ENCODE measurements around the gene BOLA3.
"Not testable (repeated sequence)": the region's sequence is repeated elsewhere in the genome, so short reads cannot be mapped to it uniquely, and the experiment has no call there.

BOLA3 gene

DNA sequence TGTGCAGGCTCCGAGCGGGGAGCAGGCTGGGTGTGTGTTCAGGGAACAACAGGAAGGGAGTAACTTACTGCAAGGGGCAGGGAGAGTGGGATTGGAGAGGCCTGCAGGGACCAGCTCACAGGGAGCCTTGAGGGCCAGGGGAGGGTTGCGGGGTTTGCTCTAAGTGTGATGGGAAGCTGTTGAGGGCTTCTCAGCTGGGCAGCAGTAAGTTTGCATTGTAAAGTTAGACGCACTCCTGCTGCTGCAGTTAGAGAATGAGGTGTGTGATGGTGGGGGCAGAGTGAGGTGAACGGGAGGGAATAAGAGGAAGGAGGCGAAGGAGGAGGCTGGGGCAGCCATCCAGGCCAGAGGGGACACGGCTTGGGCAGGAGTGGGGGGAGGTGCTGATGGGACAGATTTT lies 53.4 kb downstream of the BOLA3 start:
- Histone ChIP-seq H3K4me3 (ENCODE audit: insufficient read depth, low read depth, low read length) (no peak overlapping the region), H3K27ac (ENCODE audit: insufficient read depth, low read depth, low read length, poor library complexity, severe bottlenecking) (no peak overlapping the region), H3K36me3 (ENCODE audit: control insufficient read depth, insufficient read depth, low read length) (peaks cover 40% of the 10 kb centered on the region), H3K4me1 (ENCODE audit: control insufficient read depth, insufficient read depth, low read length) (no peaks in the 10 kb centered on the region), H3K27me3 (ENCODE audit: control insufficient read depth, insufficient read depth, low read length, poor library complexity, severe bottlenecking) (no peaks in the 10 kb centered on the region), H3K9me3 (ENCODE audit: control insufficient read depth, low read length) (no peaks in the 10 kb centered on the region)
- WGBS, 2 experiments: 88 to 90% methylated on average over 7 of the region's 7 CpGs

DNA sequence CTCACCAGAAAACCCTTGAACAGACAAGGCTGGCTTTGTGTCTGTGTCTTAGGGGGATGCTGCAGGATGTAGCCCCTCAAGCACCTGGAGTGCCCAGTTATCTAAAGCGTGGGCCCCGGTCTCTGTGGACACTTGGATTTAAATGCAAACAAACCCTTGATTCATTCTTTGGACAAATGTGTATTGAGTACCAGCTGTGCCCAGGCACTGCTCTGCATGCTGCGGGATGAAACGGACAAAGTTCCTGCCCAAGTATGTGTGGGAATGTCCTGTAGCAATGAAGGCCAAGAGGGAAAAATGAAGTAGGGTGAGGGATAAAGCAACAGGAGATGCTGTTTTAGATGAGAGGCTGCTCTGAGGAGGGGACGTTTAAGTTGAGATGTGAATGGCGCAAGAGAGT lies 53.9 kb downstream of the BOLA3 start:
- Histone ChIP-seq H3K4me1 (ENCODE audit: control insufficient read depth, insufficient read depth, low read length) (no peaks in the 10 kb centered on the region), H3K9me3 (ENCODE audit: control insufficient read depth, low read length) (no peaks in the 10 kb centered on the region), H3K36me3 (ENCODE audit: control insufficient read depth, insufficient read depth, low read length) (peaks cover 39% of the 10 kb centered on the region), H3K27ac (ENCODE audit: insufficient read depth, low read depth, low read length, poor library complexity, severe bottlenecking) (no peak overlapping the region), H3K4me3 (ENCODE audit: insufficient read depth, low read depth, low read length) (no peak overlapping the region), H3K27me3 (ENCODE audit: control insufficient read depth, insufficient read depth, low read length, poor library complexity, severe bottlenecking) (no peaks in the 10 kb centered on the region)
- 83 to 91% methylated on average over 6 of the region's 6 CpGs for WGBS, 2 experiments

DNA sequence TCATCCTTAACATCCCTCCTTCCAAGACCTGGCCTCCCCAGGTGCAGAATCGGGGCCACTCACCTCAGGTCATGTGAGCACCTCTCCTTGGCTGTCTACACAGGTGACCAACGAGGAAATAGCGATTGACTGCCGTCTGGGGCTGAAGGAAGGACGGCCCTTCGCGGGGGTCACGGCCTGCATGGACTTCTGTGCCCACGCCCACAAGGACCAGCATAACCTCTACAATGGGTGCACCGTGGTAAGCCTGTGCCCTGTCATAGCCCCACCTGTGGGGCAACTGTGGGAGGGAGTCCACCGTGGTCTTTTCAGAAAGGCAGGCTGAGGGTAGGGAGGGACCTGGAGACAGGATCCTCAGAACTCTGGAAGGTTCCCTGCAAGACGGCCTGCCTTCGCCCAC lies 54.3 kb downstream of the BOLA3 start:
- no peak overlapping the region for H3K27ac ChIP-seq (ENCODE audit: insufficient read depth, low read depth, low read length, poor library complexity, severe bottlenecking)
- H3K9me3 ChIP-seq (ENCODE audit: control insufficient read depth, low read length): no peaks in the 10 kb centered on the region
- WGBS, 2 experiments: 91 to 94% methylated on average over 13 of the region's 13 CpGs
- H3K27me3 ChIP-seq (ENCODE audit: control insufficient read depth, insufficient read depth, low read length, poor library complexity, severe bottlenecking): no peaks in the 10 kb centered on the region
- no peak overlapping the region for H3K4me3 ChIP-seq (ENCODE audit: insufficient read depth, low read depth, low read length)
- peaks cover 39% of the 10 kb centered on the region for H3K36me3 ChIP-seq (ENCODE audit: control insufficient read depth, insufficient read depth, low read length)
- H3K4me1 ChIP-seq (ENCODE audit: control insufficient read depth, insufficient read depth, low read length): no peaks in the 10 kb centered on the region

DNA sequence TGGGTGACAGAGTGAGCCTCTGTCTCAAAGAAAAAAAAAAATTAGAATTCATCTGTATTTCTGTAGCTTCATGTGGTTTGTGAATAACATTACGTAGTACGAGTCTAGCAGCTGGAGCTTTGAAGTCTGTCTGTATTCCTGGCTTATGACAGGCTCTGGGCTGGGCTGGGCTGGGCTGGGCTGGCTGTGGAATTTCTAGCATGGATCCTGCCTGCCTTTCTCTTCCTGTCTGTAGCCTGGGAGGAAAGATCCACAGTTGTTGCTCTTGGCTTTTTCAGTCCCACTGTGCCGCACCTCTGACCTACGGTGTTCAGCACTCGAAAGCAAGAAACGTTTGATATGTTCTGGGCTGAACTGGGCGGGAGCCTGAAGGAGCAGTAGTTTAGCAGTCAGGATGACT lies 55.4 kb downstream of the BOLA3 start:
- H3K36me3 ChIP-seq (ENCODE audit: control insufficient read depth, insufficient read depth, low read length): peaks cover 48% of the 10 kb centered on the region
- no peak overlapping the region for H3K27ac ChIP-seq (ENCODE audit: insufficient read depth, low read depth, low read length, poor library complexity, severe bottlenecking)
- WGBS, 2 experiments: 94 to 97% methylated on average over 7 of the region's 7 CpGs
- H3K4me1 ChIP-seq (ENCODE audit: control insufficient read depth, insufficient read depth, low read length): no peaks in the 10 kb centered on the region
- no peaks in the 10 kb centered on the region for H3K9me3 ChIP-seq (ENCODE audit: control insufficient read depth, low read length)
- H3K27me3 ChIP-seq (ENCODE audit: control insufficient read depth, insufficient read depth, low read length, poor library complexity, severe bottlenecking): no peaks in the 10 kb centered on the region
- H3K4me3 ChIP-seq (ENCODE audit: insufficient read depth, low read depth, low read length): no peak overlapping the region

DNA sequence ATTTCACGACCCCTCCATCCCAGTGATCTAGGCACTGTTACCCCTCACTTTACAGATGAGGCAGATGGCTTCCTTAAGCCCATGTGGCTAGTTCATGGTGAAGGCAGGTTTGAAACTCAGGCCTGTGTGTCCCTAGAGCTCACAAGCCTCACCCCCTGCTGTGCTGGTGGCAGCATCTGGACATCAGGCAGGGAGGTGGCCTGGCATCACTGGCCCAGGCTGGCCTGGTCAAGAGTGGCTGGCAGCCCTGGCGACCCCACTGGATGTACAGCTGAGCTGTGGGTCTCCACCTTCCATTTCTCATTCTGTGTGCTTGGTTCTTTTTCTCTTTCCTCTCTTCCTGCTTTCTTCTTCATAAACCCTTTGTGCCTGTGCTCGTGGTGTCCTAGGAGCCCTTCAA lies 56.3 kb downstream of the BOLA3 start:
- H3K27ac ChIP-seq (ENCODE audit: insufficient read depth, low read depth, low read length, poor library complexity, severe bottlenecking): no peak overlapping the region
- 90 to 94% methylated on average over 3 of the region's 3 CpGs for WGBS, 2 experiments
- no peak overlapping the region for H3K4me3 ChIP-seq (ENCODE audit: insufficient read depth, low read depth, low read length)
- no peaks in the 10 kb centered on the region for H3K4me1 ChIP-seq (ENCODE audit: control insufficient read depth, insufficient read depth, low read length)
- peaks cover 48% of the 10 kb centered on the region for H3K36me3 ChIP-seq (ENCODE audit: control insufficient read depth, insufficient read depth, low read length)
- H3K27me3 ChIP-seq (ENCODE audit: control insufficient read depth, insufficient read depth, low read length, poor library complexity, severe bottlenecking): no peaks in the 10 kb centered on the region
- no peaks in the 10 kb centered on the region for H3K9me3 ChIP-seq (ENCODE audit: control insufficient read depth, low read length)

DNA sequence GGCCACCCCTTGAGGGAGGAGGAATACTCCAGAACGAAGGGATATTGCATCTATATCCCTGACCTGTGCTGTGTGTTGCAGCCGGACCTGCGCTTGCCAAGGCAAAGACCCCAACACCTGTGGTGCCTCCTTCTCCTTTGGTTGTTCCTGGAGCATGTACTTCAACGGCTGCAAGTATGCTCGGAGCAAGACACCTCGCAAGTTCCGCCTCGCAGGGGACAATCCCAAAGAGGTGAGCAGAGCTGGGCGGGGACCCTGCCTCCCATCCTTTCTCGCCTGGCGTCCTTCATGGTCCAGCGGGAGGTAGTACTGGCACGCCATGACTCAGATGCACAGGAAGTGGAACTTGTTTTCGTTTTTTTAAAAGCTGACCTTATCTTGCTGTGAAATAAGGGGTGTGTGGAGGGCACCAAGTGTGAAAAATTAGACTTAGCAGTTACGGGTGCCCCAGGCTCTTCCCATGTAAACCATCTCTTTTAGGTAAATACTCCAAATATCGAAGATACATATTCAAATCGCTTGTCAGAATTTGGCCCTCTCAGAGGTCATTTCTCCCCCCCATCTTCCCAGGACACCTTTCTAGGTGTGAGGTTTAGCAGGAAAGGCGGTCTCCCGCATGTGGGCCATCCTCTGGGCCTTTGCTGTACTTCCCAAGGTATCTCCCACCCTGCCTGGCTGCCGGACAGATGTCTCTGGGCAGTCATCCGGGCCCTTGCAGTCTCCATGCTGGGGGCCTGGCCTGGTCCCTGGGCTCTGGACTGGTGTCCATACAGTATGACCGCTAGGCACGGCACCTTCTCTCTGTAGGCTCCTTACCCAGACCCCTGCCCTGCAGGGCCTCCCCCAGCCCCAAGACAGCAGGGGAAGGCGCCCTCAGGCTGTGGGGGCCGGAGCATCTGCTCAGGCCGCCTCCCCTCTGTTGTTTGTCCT lies 57.6 kb downstream of the BOLA3 start:
- Histone ChIP-seq H3K36me3 (ENCODE audit: control insufficient read depth, insufficient read depth, low read length) (peaks cover 48% of the 10 kb centered on the region), H3K27me3 (ENCODE audit: control insufficient read depth, insufficient read depth, low read length, poor library complexity, severe bottlenecking) (no peaks in the 10 kb centered on the region), H3K4me1 (ENCODE audit: control insufficient read depth, insufficient read depth, low read length) (no peaks in the 10 kb centered on the region), H3K4me3 (ENCODE audit: insufficient read depth, low read depth, low read length) (no peak overlapping the region), H3K9me3 (ENCODE audit: control insufficient read depth, low read length) (no peaks in the 10 kb centered on the region), H3K27ac (ENCODE audit: insufficient read depth, low read depth, low read length, poor library complexity, severe bottlenecking) (no peak overlapping the region)
- 95 to 96% methylated on average over 26 of the region's 26 CpGs for WGBS, 2 experiments

DNA sequence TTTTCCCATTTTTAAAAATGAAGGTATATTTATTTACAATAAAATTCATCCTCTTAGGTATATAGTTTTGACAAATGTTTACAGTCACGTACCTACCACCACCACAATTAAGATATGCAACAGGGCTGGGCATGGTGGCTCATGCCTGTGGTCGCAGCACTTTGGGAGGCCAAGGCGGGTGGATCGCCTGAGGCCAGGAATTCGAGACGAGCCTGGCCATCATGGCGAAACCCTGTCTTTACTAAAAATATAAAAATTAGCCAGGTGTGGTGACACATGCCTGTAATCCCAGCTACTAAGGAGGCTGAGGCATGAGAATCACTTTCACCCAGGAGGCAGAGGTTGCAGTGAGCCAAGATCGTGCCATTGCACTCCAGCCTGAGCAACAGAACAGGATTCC lies 59.0 kb downstream of the BOLA3 start:
- 93 to 94% methylated on average over 8 of the region's 8 CpGs for WGBS, 2 experiments

DNA sequence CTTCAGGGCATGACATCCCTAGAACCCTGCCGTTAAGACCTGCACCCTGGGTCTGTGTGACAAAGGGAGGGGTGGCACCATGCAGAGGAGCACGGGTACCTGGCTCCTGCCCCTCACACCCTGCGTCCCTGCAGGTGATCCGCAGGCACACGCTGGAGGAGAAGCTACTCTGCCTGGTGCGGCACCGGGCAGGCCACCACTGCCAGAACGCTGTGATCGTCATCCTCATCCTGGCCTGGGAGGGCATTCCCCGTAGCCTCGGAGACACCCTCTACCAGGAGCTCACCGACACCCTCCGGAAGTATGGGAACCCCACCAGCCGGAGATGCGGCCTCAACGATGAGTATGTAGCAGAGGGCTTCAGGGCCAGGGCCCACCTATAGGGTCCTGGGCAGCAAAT lies 60.0 kb downstream of the BOLA3 start:
- Histone ChIP-seq H3K27ac (ENCODE audit: insufficient read depth, low read depth, low read length, poor library complexity, severe bottlenecking) (no peak overlapping the region), H3K4me1 (ENCODE audit: control insufficient read depth, insufficient read depth, low read length) (no peaks in the 10 kb centered on the region), H3K27me3 (ENCODE audit: control insufficient read depth, insufficient read depth, low read length, poor library complexity, severe bottlenecking) (no peaks in the 10 kb centered on the region), H3K4me3 (ENCODE audit: insufficient read depth, low read depth, low read length) (no peak overlapping the region), H3K9me3 (ENCODE audit: control insufficient read depth, low read length) (no peaks in the 10 kb centered on the region), H3K36me3 (ENCODE audit: control insufficient read depth, insufficient read depth, low read length) (peaks cover 40% of the 10 kb centered on the region)
- WGBS, 2 experiments: 95 to 96% methylated on average over 16 of the region's 16 CpGs

More for the DNA sequence above, 59.0 kb downstream of the BOLA3 start:
- peaks cover 45% of the 10 kb centered on the region for H3K36me3 ChIP-seq (ENCODE audit: control insufficient read depth, insufficient read depth, low read length)
- not testable (repeated sequence) for H3K4me3 ChIP-seq (ENCODE audit: insufficient read depth, low read depth, low read length); H3K4me1 ChIP-seq (ENCODE audit: control insufficient read depth, insufficient read depth, low read length); H3K9me3 ChIP-seq (ENCODE audit: control insufficient read depth, low read length); H3K27ac ChIP-seq (ENCODE audit: insufficient read depth, low read depth, low read length, poor library complexity, severe bottlenecking); H3K27me3 ChIP-seq (ENCODE audit: control insufficient read depth, insufficient read depth, low read length, poor library complexity, severe bottlenecking)

DNA sequence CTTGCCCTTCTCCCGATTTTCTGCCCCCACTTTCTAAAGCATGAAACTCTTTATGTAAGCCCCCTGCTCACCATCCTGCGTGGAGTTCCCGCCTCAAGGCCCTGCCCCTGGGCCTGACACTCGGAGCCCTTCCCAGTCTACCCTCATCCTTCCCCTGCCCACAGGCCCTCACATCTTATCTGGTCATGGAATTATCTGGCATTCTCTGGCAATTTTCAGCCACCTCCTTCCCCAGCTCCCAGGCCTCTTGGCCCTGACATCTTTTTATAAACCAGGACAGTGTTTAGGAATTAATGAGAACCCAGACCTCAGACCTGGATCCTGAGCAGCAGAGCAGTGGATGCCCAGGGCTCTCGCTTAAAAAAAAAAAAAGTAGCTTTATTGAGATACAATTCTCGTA lies 61.7 kb downstream of the BOLA3 start:
- no peaks in the 10 kb centered on the region for H3K4me1 ChIP-seq (ENCODE audit: control insufficient read depth, insufficient read depth, low read length)
- H3K4me3 ChIP-seq (ENCODE audit: insufficient read depth, low read depth, low read length): no peak overlapping the region
- no peaks in the 10 kb centered on the region for H3K9me3 ChIP-seq (ENCODE audit: control insufficient read depth, low read length)
- no peak overlapping the region for H3K27ac ChIP-seq (ENCODE audit: insufficient read depth, low read depth, low read length, poor library complexity, severe bottlenecking)
- 92 to 94% methylated on average over 6 of the region's 6 CpGs for WGBS, 2 experiments
- H3K27me3 ChIP-seq (ENCODE audit: control insufficient read depth, insufficient read depth, low read length, poor library complexity, severe bottlenecking): no peaks in the 10 kb centered on the region
- H3K36me3 ChIP-seq (ENCODE audit: control insufficient read depth, insufficient read depth, low read length): peaks cover 27% of the 10 kb centered on the region

Measured in ectodermal cell (in vitro differentiated cells).